NAMALWA (cell line): ENCODE measurements around the gene SPATA3.
A peak's percentile ranks its signal among the peaks of the same experiment; 100 is the strongest.

Experiments
- DNase-seq: peaks from one replicate; pipeline ENCODE4 v3.0.0-alpha.2; 2015; ENCODE audit warnings: low spot score

The SPATA3 gene

GRCh38 chr2:231050018-231050901, 54.3 kb downstream of the SPATA3 start:
- no peak for DNase-seq

DNA sequence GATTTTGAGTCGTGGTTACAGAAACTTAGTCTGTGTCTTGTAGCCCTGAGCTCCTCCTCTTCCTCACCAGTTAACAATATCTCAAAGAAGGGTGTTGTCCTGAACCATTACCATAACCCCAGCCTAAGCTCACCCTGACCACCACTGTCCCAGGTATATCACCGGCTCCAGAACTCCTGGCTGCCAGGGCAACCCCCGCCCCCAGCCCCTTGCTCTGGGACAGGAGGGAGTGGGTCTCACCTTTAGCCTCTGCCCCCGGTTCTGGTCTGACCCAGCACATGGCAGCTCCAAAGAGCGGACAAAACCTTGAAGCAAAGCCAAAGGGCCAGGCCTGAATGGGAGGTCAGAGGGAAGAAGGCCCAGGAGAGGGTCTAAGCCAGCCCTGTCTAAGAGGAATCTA, 55.2 kb downstream of the SPATA3 start:
- DNase-seq, result no peak

- DNase-seq, result peak; percentile 88
Observed at GRCh38 chr2:231052494-231053451, 56.9 kb downstream of the SPATA3 start.

- DNase-seq, result no peak
Observed at GRCh38 chr2:231053846-231054245, 57.9 kb downstream of the SPATA3 start.

DNA sequence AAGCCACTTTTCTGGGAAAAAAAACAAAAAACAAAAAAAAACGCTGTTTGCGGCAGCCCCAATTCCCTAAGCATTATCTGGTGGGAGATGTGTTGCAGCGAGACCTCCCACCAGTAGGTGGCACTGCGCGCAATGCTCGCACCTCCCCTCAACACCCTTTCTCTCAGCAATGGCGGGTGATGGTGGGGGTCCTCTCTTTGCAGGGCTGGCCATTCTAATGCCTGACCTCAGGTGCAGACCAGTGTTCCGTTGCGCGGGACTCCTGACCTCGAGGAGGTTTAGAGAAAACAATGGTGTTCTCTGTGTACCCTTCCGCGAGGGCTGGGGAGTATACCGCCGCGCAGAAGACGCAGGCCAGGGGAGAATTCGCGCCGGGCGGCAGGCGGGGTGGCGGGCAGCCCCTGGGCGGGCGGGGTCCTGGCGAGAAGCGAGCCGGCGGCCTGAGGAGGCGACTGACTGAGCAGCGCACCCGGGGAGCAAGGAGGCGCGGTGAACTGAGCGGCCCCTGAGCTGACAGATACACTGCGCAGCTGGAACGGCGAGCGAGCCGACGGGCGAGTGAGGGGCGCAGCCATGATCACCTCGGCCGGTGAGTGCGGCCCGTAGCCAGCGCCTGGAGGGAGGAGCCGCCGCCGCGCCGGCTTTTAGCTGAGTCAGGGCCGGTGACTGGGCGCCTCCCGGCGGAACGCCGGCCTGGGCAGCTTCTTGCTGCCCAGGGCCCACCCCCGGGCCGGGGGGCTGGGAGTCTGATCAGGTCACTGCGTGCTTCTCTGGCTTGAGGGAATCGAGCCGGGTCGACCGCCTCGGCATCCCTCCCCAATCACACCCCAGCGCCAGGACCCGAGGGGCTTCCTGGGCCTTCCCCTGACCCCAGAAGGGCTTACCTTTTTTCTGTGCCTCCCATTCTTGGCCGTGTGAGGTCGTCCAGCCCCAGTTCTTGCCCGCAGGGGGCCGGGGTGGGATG, 60.8 kb downstream of the SPATA3 start, which contains the start of gene PSMD1:
PSMD1 (plus strand) TSS at position 415 of the 964 bp plus-strand sequence; CDS start at position 574, 159 bp downstream.
- DNase-seq, result peak; percentile 95

DNA sequence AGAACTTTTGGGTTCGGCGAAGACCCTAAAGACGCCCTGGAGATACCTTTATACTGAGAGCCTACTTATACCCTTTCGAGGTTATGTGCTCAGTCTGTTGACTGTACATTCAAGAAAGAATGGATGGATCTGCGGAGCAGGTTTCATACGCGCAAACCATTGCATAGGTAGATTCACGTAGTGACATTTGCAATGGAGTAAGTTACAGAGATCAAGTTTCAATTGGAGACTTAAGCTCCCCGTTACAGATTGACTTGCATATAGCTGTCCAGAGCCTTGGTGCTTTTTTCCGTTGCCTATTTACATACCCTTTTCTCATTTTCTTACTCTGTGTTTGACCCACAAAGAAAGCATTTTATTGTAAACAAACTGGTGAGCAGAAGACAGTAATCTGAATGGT, 61.7 kb downstream of the SPATA3 start:
- no peak for DNase-seq
